Measurements from ENCODE around the gene CDC42BPB. TPM values are rescaled to one million over a fixed set of nuclear protein-coding genes. Genes with fewer than 3 reads are reported as not detected.

CDC42BPB gene
- total RNA-seq, 1 donor from 2014 or later = 102 TPM

GRCh38 chr14:102911991-102912761 lies 145.2 kb downstream of the CDC42BPB start:
- intact Hi-C loops (cut with DNase I) = no loop called here
- Histone ChIP-seq H3K4me1 (no peaks in the 10 kb centered on the region), H3K4me3 (no peak overlapping the region), H3K27ac (no peak overlapping the region), H3K27me3 (no peaks in the 10 kb centered on the region), H3K9me3 (no peaks in the 10 kb centered on the region), H3K36me3 (peaks cover 3% of the 10 kb centered on the region)
- DNase-seq (no peak), ATAC-seq (peak; percentile 4)
- TF ChIP-seq CTCF (IDR thresholded peaks at IDR 0.05) = no peak

- DNase-seq (peak; percentile 52), ATAC-seq (no peak)
- Histone ChIP-seq H3K27ac (no peak overlapping the region), H3K27me3 (no peaks in the 10 kb centered on the region), H3K36me3 (peaks cover 10% of the 10 kb centered on the region), H3K4me3 (no peak overlapping the region), H3K9me3 (no peaks in the 10 kb centered on the region), H3K4me1 (no peaks in the 10 kb centered on the region)
- TF ChIP-seq CTCF (IDR thresholded peaks at IDR 0.05) = no peak
- intact Hi-C loops (cut with DNase I) = no loop called here
These were observed 145.8 kb downstream of the CDC42BPB start for GRCh38 chr14:102911541-102911951.

- intact Hi-C loops (cut with DNase I) = no loop called here
- DNase-seq (peak; percentile 37), ATAC-seq (no peak)
- no peak overlapping the region for H3K27ac ChIP-seq
- TF ChIP-seq CTCF (IDR thresholded peaks at IDR 0.05) = no peak
- H3K4me1 ChIP-seq = no peaks in the 10 kb centered on the region
- H3K9me3 ChIP-seq = no peaks in the 10 kb centered on the region
- no peak overlapping the region for H3K4me3 ChIP-seq
- H3K27me3 ChIP-seq = no peaks in the 10 kb centered on the region
- H3K36me3 ChIP-seq = peaks cover 21% of the 10 kb centered on the region
These were observed 146.9 kb downstream of the CDC42BPB start for GRCh38 chr14:102910442-102910841.

GRCh38 chr14:102909911-102910310 lies 147.4 kb downstream of the CDC42BPB start:
- no peak for ATAC-seq
- no peak for DNase-seq
- no peak for TF ChIP-seq CTCF (IDR thresholded peaks at IDR 0.05)
- intact Hi-C loops (cut with DNase I) = no loop called here
- H3K27ac ChIP-seq = no peak overlapping the region
- peaks cover 26% of the 10 kb centered on the region for H3K36me3 ChIP-seq
- H3K9me3 ChIP-seq = no peaks in the 10 kb centered on the region
- H3K27me3 ChIP-seq = no peaks in the 10 kb centered on the region
- no peak overlapping the region for H3K4me3 ChIP-seq
- no peaks in the 10 kb centered on the region for H3K4me1 ChIP-seq

- H3K27me3 ChIP-seq = no peaks in the 10 kb centered on the region
- ATAC-seq = no peak
- intact Hi-C loops (cut with DNase I) = no loop called here
- TF ChIP-seq CTCF (IDR thresholded peaks at IDR 0.05) = no peak
- H3K9me3 ChIP-seq = no peaks in the 10 kb centered on the region
- peaks cover 26% of the 10 kb centered on the region for H3K36me3 ChIP-seq
- no peak overlapping the region for H3K4me3 ChIP-seq
- no peak overlapping the region for H3K27ac ChIP-seq
- H3K4me1 ChIP-seq = no peaks in the 10 kb centered on the region
- peak; percentile 60 for DNase-seq
These were observed 147.9 kb downstream of the CDC42BPB start for GRCh38 chr14:102909462-102909861.

Measured in upper lobe of right lung (tissue), 1 donor.